ENCODE data around the gene PDE4D.

- TF ChIP-seq CTCF (IDR thresholded peaks at IDR 0.05) = no peak
- TF ChIP-seq POLR2A (IDR thresholded peaks at IDR 0.05) = no peak
These were observed 155.5 kb downstream of the PDE4D start for GRCh38 chr5:59738024-59738423.
